Mononuclear cell (primary cell): ENCODE measurements around the gene NMT2. TPM values are rescaled to one million over a fixed set of nuclear protein-coding genes. Genes with fewer than 3 reads are reported as not detected.

Experiments
- H3K27me3 ChIP-seq: 2 replicates; pipeline ENCODE4 v1.6.0; 2011; ENCODE audit warnings: low read length, control low read depth; ENCODE audit not compliant: insufficient read depth
- H3K4me1 ChIP-seq: 2 replicates; pipeline ENCODE4 v1.5.1; 2011; ENCODE audit warnings: mild to moderate bottlenecking, low read length, control low read depth; ENCODE audit not compliant: insufficient read depth
- H3K4me3 ChIP-seq: 2 replicates; pipeline ENCODE4 v1.5.1; 2011; ENCODE audit warnings: mild to moderate bottlenecking, low read length, moderate library complexity
- H3K9me3 ChIP-seq: 2 replicates; pipeline ENCODE4 v1.5.1; 2011; ENCODE audit warnings: low read depth, mild to moderate bottlenecking, control low read depth, low read length
- total RNA-seq: library from RNA; depleted of rRNA; stranded (reverse); fragments of >200 nt; gene quantifications from one replicate; pipeline ENCODE4 v1.2.3, GENCODE V29; 2012

Gene NMT2
- total RNA-seq, 1 donor, result 17.1 TPM

GRCh38 chr10:15167411-15168290 lies 842 bp downstream of the NMT2 start:
- no peaks in the 10 kb centered on the region for H3K9me3 ChIP-seq
- peaks cover 31% of the 10 kb centered on the region for H3K4me1 ChIP-seq
- H3K4me3 ChIP-seq, result peak overlapping the region; percentile 77
- peaks cover 19% of the 10 kb centered on the region for H3K27me3 ChIP-seq

- H3K9me3 ChIP-seq, result no peaks in the 10 kb centered on the region
- no peak overlapping the region for H3K4me3 ChIP-seq
- peaks cover 19% of the 10 kb centered on the region for H3K27me3 ChIP-seq
- H3K4me1 ChIP-seq, result peaks cover 31% of the 10 kb centered on the region
Observed at GRCh38 chr10:15166325-15166724, 2.2 kb downstream of the NMT2 start.

- H3K4me3 ChIP-seq, result no peak overlapping the region
- H3K9me3 ChIP-seq, result no peaks in the 10 kb centered on the region
- H3K4me1 ChIP-seq, result peaks cover 8% of the 10 kb centered on the region
- peaks cover 12% of the 10 kb centered on the region for H3K27me3 ChIP-seq
Observed at GRCh38 chr10:15163253-15163828, 5.2 kb downstream of the NMT2 start.

GRCh38 chr10:15158972-15159371 lies 9.5 kb downstream of the NMT2 start:
- Histone ChIP-seq H3K4me1 (no peaks in the 10 kb centered on the region), H3K9me3 (no peaks in the 10 kb centered on the region), H3K4me3 (no peak overlapping the region), H3K27me3 (no peaks in the 10 kb centered on the region)

GRCh38 chr10:15158448-15158847 lies 10.0 kb downstream of the NMT2 start:
- H3K4me3 ChIP-seq, result no peak overlapping the region
- no peaks in the 10 kb centered on the region for H3K27me3 ChIP-seq

GRCh38 chr10:15155978-15156656 lies 12.4 kb downstream of the NMT2 start:
- no peaks in the 10 kb centered on the region for H3K27me3 ChIP-seq
- H3K9me3 ChIP-seq, result no peaks in the 10 kb centered on the region
- no peaks in the 10 kb centered on the region for H3K4me1 ChIP-seq

More at GRCh38 chr10:15158448-15158847, 10.0 kb downstream of the NMT2 start:
- Histone ChIP-seq H3K9me3 (no peaks in the 10 kb centered on the region), H3K4me1 (no peaks in the 10 kb centered on the region)

GRCh38 chr10:15152556-15152955 lies 15.9 kb downstream of the NMT2 start:
- Histone ChIP-seq H3K4me1 (peaks cover 3% of the 10 kb centered on the region), H3K4me3 (no peak overlapping the region), H3K9me3 (no peaks in the 10 kb centered on the region), H3K27me3 (no peaks in the 10 kb centered on the region)

More at GRCh38 chr10:15155978-15156656, 12.4 kb downstream of the NMT2 start:
- H3K4me3 ChIP-seq, result no peak overlapping the region

- H3K9me3 ChIP-seq, result no peaks in the 10 kb centered on the region
- no peaks in the 10 kb centered on the region for H3K27me3 ChIP-seq
- H3K4me3 ChIP-seq, result no peak overlapping the region
- H3K4me1 ChIP-seq, result peaks cover 6% of the 10 kb centered on the region
Observed at GRCh38 chr10:15150563-15150962, 17.9 kb downstream of the NMT2 start.

GRCh38 chr10:15149042-15149771 lies 19.3 kb downstream of the NMT2 start:
- H3K4me1 ChIP-seq, result peaks cover 6% of the 10 kb centered on the region
- H3K4me3 ChIP-seq, result no peak overlapping the region
- H3K9me3 ChIP-seq, result no peaks in the 10 kb centered on the region

GRCh38 chr10:15147594-15148392 lies 20.7 kb downstream of the NMT2 start:
- no peaks in the 10 kb centered on the region for H3K9me3 ChIP-seq
- no peaks in the 10 kb centered on the region for H3K27me3 ChIP-seq

More at GRCh38 chr10:15149042-15149771, 19.3 kb downstream of the NMT2 start:
- no peaks in the 10 kb centered on the region for H3K27me3 ChIP-seq

GRCh38 chr10:15146366-15146765 lies 22.1 kb downstream of the NMT2 start:
- no peak overlapping the region for H3K4me3 ChIP-seq
- no peaks in the 10 kb centered on the region for H3K9me3 ChIP-seq
- H3K27me3 ChIP-seq, result no peaks in the 10 kb centered on the region
- peaks cover 10% of the 10 kb centered on the region for H3K4me1 ChIP-seq

More at GRCh38 chr10:15147594-15148392, 20.7 kb downstream of the NMT2 start:
- Histone ChIP-seq H3K4me1 (peaks cover 6% of the 10 kb centered on the region), H3K4me3 (no peak overlapping the region)

GRCh38 chr10:15144788-15145187 lies 23.7 kb downstream of the NMT2 start:
- no peak overlapping the region for H3K4me3 ChIP-seq
- H3K9me3 ChIP-seq, result no peaks in the 10 kb centered on the region
- H3K4me1 ChIP-seq, result peaks cover 20% of the 10 kb centered on the region
- H3K27me3 ChIP-seq, result no peaks in the 10 kb centered on the region

GRCh38 chr10:15141136-15142054 lies 27.1 kb downstream of the NMT2 start:
- Histone ChIP-seq H3K4me3 (no peak overlapping the region), H3K4me1 (peaks cover 14% of the 10 kb centered on the region), H3K27me3 (no peaks in the 10 kb centered on the region), H3K9me3 (no peaks in the 10 kb centered on the region)
